ENCODE measurements around the gene AP1B1. TPM values are rescaled to one million over a fixed set of nuclear protein-coding genes. Genes with fewer than 3 reads are reported as not detected.
A peak's percentile ranks its signal among the peaks of the same experiment; 100 is the strongest.

AP1B1 gene
- total RNA-seq, 4 donors from 2014 or later = 55.6 to 97.0 (median 89.4) TPM

DNA sequence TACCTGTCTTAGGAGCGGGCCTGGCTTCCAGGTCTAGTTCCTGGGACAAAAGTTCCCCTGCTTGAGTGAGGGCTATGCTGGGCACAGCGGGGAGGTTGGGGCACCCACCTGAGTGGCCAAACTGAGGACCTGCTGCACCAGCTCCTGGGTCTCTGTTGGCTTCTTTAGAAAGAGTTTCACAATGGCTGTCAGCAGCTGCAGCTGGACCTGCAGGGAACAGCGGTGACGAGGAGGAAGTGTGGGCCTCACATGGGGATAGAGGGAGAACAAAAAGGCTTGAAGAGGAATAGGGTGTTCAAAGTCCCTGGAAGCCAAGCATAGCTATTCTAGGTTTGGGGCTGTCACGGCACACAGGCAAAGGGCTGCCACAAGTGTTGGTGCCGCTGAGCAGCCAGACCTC, 46.2 kb downstream of the AP1B1 start:
- Histone ChIP-seq H3K9me3 (no peaks in the 10 kb centered on the region), H3K27ac (no peak overlapping the region), H3K4me1 (peaks cover 33% of the 10 kb centered on the region)

DNA sequence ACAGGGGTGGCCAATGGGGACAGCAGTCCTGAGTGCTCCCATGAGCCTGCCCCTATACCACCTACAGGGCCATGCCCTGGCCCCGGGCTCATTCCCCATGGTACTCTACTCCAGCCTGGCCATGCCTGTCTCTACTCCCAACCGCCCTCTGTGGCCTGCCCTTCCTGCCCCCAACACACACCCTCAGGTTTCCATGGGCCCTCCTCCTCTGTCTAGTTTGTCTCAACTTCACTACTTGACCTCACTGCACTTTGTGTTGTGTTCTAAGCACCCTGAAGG, 46.6 kb downstream of the AP1B1 start:
- no peak overlapping the region for H3K27ac ChIP-seq
- peaks cover 84% of the 10 kb centered on the region for H3K36me3 ChIP-seq
- no peak for TF ChIP-seq POLR2AphosphoS5 (IDR thresholded peaks at IDR 0.05)
- TF ChIP-seq POLR2A (IDR thresholded peaks at IDR 0.05) = no peak
- TF ChIP-seq, protein P1, sequence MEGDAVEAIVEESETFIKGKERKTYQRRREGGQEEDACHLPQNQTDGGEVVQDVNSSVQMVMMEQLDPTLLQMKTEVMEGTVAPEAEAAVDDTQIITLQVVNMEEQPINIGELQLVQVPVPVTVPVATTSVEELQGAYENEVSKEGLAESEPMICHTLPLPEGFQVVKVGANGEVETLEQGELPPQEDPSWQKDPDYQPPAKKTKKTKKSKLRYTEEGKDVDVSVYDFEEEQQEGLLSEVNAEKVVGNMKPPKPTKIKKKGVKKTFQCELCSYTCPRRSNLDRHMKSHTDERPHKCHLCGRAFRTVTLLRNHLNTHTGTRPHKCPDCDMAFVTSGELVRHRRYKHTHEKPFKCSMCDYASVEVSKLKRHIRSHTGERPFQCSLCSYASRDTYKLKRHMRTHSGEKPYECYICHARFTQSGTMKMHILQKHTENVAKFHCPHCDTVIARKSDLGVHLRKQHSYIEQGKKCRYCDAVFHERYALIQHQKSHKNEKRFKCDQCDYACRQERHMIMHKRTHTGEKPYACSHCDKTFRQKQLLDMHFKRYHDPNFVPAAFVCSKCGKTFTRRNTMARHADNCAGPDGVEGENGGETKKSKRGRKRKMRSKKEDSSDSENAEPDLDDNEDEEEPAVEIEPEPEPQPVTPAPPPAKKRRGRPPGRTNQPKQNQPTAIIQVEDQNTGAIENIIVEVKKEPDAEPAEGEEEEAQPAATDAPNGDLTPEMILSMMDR (IDR thresholded peaks at IDR 0.05) = no peak
- TF ChIP-seq EP300 (IDR thresholded peaks at IDR 0.05) = no peak
- 100% methylated on average over 2 of the region's 2 CpGs for WGBS
- H3K9me3 ChIP-seq = no peaks in the 10 kb centered on the region
- peaks cover 34% of the 10 kb centered on the region for H3K4me1 ChIP-seq
- no peaks in the 10 kb centered on the region for H3K27me3 ChIP-seq
- DNase-seq (ENCODE audit: low spot score in 2 of 2) = no peak
- no peak overlapping the region for H3K4me3 ChIP-seq

More for the DNA sequence above, 46.2 kb downstream of the AP1B1 start:
- Histone ChIP-seq H3K36me3 (peaks cover 84% of the 10 kb centered on the region), H3K27me3 (no peaks in the 10 kb centered on the region), H3K4me3 (no peak overlapping the region)
- WGBS = 90% methylated on average over 6 of the region's 6 CpGs
- TF ChIP-seq, protein P1 (IDR thresholded peaks at IDR 0.05) = no peak
- TF ChIP-seq POLR2AphosphoS5 (IDR thresholded peaks at IDR 0.05) (no peak), POLR2A (IDR thresholded peaks at IDR 0.05) (no peak), EP300 (IDR thresholded peaks at IDR 0.05) (no peak)
- peak in 1 of 2 donors; percentile 52 for DNase-seq (ENCODE audit: low spot score in 2 of 2)

DNA sequence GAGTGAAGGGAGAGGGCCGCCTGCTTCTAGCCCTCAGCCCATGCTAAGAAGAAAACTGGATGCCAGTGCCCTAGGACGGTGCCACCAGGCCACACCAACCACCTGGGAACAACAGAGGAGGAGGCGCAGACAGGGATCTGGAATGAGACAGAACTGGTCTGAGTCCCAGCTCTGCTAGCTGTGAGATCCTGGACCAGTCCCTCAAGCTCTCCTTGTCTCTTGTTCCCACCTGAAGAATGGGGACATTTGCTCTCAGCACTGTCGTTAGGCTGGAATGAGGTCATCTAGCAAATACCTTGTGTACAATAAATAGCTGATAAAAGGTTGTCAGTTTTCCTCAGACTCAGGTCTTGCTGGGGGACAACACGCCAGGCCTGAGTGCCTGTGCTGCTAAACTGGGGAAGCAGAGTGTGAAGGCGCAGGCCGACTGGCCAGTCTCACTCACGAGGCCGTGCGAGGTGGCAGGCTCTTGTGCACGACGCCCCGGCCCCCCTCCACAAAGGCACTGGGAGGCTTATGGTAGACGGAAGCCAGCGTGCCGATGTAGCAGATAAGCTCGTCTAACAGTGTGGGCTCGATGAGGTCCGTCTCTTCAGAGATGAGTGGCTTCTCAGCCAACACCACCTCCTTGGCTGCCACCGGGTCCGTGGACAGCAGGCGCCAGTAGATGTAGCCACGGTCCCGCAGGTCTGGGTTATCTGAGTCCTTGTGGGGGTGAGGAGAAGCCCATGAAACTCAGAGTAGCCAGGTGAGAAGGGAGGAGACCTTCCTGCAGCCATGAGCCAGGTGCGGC, 47.1 kb downstream of the AP1B1 start:
- H3K4me3 ChIP-seq = no peak overlapping the region
- no peak for TF ChIP-seq EP300 (IDR thresholded peaks at IDR 0.05)
- TF ChIP-seq POLR2AphosphoS5 (IDR thresholded peaks at IDR 0.05) = no peak
- TF ChIP-seq, protein P1 (IDR thresholded peaks at IDR 0.05) = no peak
- TF ChIP-seq POLR2A (IDR thresholded peaks at IDR 0.05) = no peak
- H3K4me1 ChIP-seq = peaks cover 30% of the 10 kb centered on the region
- no peaks in the 10 kb centered on the region for H3K27me3 ChIP-seq
- 94% methylated on average over 19 of the region's 25 CpGs for WGBS
- peaks cover 84% of the 10 kb centered on the region for H3K36me3 ChIP-seq
- H3K9me3 ChIP-seq = no peaks in the 10 kb centered on the region
- no peak overlapping the region for H3K27ac ChIP-seq
- no peak for DNase-seq (ENCODE audit: low spot score in 2 of 2)

DNA sequence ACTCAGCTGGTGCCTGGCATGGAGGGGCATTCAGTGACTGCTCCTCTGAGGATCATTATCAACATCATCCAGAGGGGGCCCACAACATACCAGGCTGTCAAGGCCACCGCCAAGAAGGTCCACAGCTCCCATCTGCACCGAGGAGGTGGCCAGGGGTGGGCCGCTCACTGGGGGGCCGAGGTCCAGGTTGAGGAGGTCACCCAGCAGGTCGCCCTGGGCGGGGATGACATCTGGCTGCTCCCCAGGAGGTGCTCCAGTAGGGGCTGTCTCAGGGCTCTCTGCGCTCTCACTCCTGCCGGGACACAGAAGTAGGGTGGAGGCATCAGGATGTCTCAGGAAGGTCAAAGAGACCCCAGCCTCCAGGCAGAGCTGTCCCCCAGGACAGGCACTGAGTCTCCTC, 47.8 kb downstream of the AP1B1 start:
- no peak for DNase-seq (ENCODE audit: low spot score in 2 of 2)
- Histone ChIP-seq H3K9me3 (no peaks in the 10 kb centered on the region), H3K27ac (no peak overlapping the region), H3K27me3 (no peaks in the 10 kb centered on the region), H3K4me1 (peaks cover 28% of the 10 kb centered on the region), H3K36me3 (peaks cover 84% of the 10 kb centered on the region), H3K4me3 (no peak overlapping the region)
- TF ChIP-seq EP300 (IDR thresholded peaks at IDR 0.05) = no peak
- WGBS = no CpG with 5 or more reads among the region's 8 CpGs

DNA sequence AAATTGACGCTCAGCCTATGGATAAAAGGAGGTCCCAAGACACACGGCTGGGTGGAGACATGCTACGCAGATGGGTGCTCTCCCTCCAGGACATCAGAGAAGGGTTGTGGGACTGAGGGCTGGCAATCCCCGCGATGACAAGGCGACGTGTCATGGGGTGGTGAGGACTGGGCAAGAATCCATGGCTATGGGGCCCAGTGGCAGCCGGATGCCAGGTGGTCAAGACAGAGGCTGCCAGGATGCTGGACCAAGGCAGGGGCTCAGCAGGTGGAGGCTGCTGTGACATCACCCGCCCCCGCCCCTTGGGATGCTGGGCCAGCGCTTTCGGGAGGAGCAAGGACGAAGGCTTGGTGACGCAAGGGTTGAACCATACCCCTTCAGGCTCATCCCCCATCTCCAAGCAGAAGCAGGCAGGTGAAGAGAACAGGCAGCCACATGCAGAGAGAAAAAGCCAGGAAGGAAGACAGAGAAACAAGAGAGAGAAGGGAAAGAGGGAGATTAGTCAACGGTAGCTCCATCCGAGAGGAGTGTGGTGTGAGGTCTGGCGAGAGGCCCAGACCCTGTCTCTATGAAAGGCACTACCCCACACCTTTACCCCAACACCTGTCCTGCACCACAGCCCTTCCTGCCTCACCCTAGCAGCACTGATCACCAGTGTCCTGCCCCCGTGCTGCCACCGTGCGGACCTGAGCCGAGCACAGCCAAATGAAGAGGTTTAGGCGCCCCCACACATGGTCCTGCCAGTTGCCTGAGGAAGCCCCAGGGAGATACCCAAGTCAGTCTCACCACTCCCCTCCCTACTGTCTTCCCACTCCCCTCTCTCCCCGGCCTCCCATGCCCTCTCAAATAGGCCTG, 48.8 kb downstream of the AP1B1 start:
- DNase-seq (ENCODE audit: low spot score in 2 of 2) = no peak
- H3K4me1 ChIP-seq = peaks cover 28% of the 10 kb centered on the region
- TF ChIP-seq POLR2A (IDR thresholded peaks at IDR 0.05) (no peak), EP300 (IDR thresholded peaks at IDR 0.05) (no peak)
- TF ChIP-seq, protein P1 (IDR thresholded peaks at IDR 0.05) = no peak
- H3K4me3 ChIP-seq = no peak overlapping the region
- H3K36me3 ChIP-seq = peaks cover 86% of the 10 kb centered on the region
- no peaks in the 10 kb centered on the region for H3K27me3 ChIP-seq
- no peak overlapping the region for H3K27ac ChIP-seq
- no peaks in the 10 kb centered on the region for H3K9me3 ChIP-seq
- 87% methylated on average over 23 of the region's 23 CpGs for WGBS

Measured in suprapubic skin (tissue), 4 donors.